ENCODE measurements around the gene CD300A.

- no peak for TF ChIP-seq CTCF (IDR thresholded peaks at IDR 0.05)
- TF ChIP-seq POLR2A (IDR thresholded peaks at IDR 0.05) = no peak
These were observed 18.7 kb upstream of the CD300A start for GRCh38 chr17:74447628-74448159.
